ENCODE measurements around the gene GPR141. TPM values are rescaled to one million over a fixed set of nuclear protein-coding genes. Genes with fewer than 3 reads are reported as not detected.

GPR141 gene
- total and polyA plus RNA-seq, 2 of the 13 experiments (the other 11 are each of a cell fraction or from before 2014, with no cell fraction given): not detected

DNA sequence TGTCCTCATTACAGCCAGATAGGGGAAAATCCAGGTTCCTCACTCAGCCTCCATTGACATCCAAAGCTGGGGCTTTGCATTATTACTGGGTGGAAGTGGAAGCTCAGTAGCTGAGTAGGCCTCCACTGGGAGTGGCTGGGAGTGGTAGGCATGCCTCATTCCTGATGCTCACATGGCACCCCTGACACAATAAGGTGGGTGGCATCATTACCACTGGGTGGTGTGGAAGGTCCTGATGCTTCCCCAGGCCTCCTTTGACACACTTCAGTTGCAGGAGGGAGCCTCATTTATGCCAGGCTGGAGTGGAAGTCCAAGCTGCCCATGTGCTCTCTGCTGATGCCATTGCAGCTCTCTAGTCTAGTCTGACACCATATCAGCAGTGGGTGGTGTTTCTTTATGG, 48.2 kb upstream of the GPR141 start (continued):
- no peak for TF ChIP-seq HOXA3 (CRISPR knock-in tag; IDR thresholded peaks at IDR 0.05)

DNA sequence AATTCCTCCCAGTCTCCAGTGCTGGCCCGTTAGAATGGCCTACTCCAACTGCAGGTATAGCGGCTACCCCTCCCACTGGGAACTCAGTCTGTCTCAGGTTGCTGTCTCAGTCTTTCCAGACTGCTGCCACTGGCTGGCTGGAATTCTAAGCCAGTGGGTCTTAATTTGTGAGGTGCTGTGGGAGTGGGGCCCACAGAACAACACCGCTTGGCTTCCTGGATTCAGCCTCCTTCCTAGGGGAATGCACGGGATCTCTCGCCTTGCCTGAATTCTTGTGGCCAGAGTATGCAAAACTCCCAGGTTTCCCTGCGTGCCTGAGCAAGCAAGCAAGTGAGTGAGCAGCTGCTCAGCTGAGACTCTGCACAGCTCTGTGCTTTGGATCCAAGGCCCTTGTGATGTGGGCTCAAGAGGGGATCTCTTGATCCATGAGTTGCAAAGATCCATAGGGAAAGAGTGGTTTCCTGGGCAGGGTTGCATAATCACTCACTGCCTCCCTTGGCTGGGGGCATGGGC, 41.5 kb upstream of the GPR141 start:
- no peak for DNase-seq (ENCODE audit: low spot score)
- H3K9ac ChIP-seq (ENCODE audit: insufficient read depth, low read depth, low read length): no peak overlapping the region
- ATAC-seq: no peak
- no peaks in the 10 kb centered on the region for H3K79me2 ChIP-seq (ENCODE audit: insufficient read depth, low read length)
- H3K27me3 ChIP-seq (ENCODE audit: control insufficient read depth in 1 of 2, insufficient read depth in 2 of 2, low read length in 2 of 2): no peaks in the 10 kb centered on the region
- no peak for FAIRE-seq
- H3K27ac ChIP-seq (ENCODE audit: extremely low read length, insufficient read depth, low read length): no peak overlapping the region
- no peaks in the 10 kb centered on the region for H3K36me3 ChIP-seq (replicated peaks in 1 of 2; ENCODE audit: control insufficient read depth in 1 of 2, insufficient read depth in 2 of 2, low read length in 2 of 2)
- H3K9me3 ChIP-seq (ENCODE audit: low read length): no peaks in the 10 kb centered on the region
- no peaks in the 10 kb centered on the region for H3K4me1 ChIP-seq (ENCODE audit: insufficient read depth, low read length)
- H2AFZ ChIP-seq (ENCODE audit: low read length): no peak overlapping the region
- intact Hi-C loops (cut with micrococcal nuclease; ENCODE audit: unreplicated experiment): no loop called here
- in situ Hi-C loops (cut with HindIII; ENCODE audit: extremely low pct_ligation_motif_present, low pct_unique_long_range_greater_than_20kb): no loop called here
- no TSS peak for BruUV-seq (replicated peaks)
- H3K4me3 ChIP-seq (replicated peaks in 1 of 3; ENCODE audit: insufficient read depth in 1 of 3, low read depth in 2 of 3, low read length in 3 of 3): no peak overlapping the region
- WGBS (ENCODE audit: low lambda C conversion rate): 19% methylated on average over 4 of the region's 6 CpGs
- ChIA-PET CTCF (ENCODE audit: low intra/inter-chr PET ratio, low total read pairs) (no interaction called here), POLR2A (no interaction called here)
- H4K20me1 ChIP-seq (ENCODE audit: insufficient read depth, low read length): no peaks in the 10 kb centered on the region
- no peak overlapping the region for H3K4me2 ChIP-seq (ENCODE audit: low read depth, low read length)
- TF ChIP-seq ZBTB49 (CRISPR knock-in tag; IDR thresholded peaks at IDR 0.05; ENCODE audit: borderline replicate concordance) (no peak), ZNF724P (CRISPR knock-in tag; IDR thresholded peaks at IDR 0.05; ENCODE audit: borderline replicate concordance) (no peak), RARG (CRISPR knock-in tag; IDR thresholded peaks at IDR 0.05; ENCODE audit: low read depth) (no peak), JDP2 (CRISPR knock-in tag; IDR thresholded peaks at IDR 0.05; ENCODE audit: borderline replicate concordance) (no peak), SP140L (CRISPR knock-in tag; IDR thresholded peaks at IDR 0.05; ENCODE audit: borderline replicate concordance) (no peak), HNRNPH1 (optimal IDR thresholded peaks at IDR 0.05; ENCODE audit: low read depth, low read length) (no peak), KDM1A (CRISPR knock-in tag; IDR thresholded peaks at IDR 0.05) (no peak), ZMYM3 (CRISPR knock-in tag; IDR thresholded peaks at IDR 0.05) (no peak), YY1 (IDR thresholded peaks at IDR 0.05; ENCODE audit: insufficient read depth, insufficient replicate concordance, low read depth, low read length) (no peak), ZNF782 (CRISPR knock-in tag; IDR thresholded peaks at IDR 0.05; ENCODE audit: borderline replicate concordance) (no peak), ZNF121 (CRISPR knock-in tag; IDR thresholded peaks at IDR 0.05) (no peak), ZNF33A (CRISPR knock-in tag; IDR thresholded peaks at IDR 0.05; ENCODE audit: borderline replicate concordance) (no peak), NAIF1 (CRISPR knock-in tag; IDR thresholded peaks at IDR 0.05; ENCODE audit: borderline replicate concordance) (no peak), ZNF768 (CRISPR knock-in tag; IDR thresholded peaks at IDR 0.05) (no peak)
- TF ChIP-seq, protein P1, sequence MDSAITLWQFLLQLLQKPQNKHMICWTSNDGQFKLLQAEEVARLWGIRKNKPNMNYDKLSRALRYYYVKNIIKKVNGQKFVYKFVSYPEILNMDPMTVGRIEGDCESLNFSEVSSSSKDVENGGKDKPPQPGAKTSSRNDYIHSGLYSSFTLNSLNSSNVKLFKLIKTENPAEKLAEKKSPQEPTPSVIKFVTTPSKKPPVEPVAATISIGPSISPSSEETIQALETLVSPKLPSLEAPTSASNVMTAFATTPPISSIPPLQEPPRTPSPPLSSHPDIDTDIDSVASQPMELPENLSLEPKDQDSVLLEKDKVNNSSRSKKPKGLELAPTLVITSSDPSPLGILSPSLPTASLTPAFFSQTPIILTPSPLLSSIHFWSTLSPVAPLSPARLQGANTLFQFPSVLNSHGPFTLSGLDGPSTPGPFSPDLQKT (CRISPR knock-in tag; IDR thresholded peaks at IDR 0.05; ENCODE audit: borderline replicate concordance): no peak
